GM12801 (cell line): ENCODE measurements around the gene ELMO1.

Experiments
- TF ChIP-seq, protein P1 (sequence below): IDR thresholded peaks from one replicate; pipeline ENCODE4 v1.5.1; 2011; ENCODE audit warnings: control low read depth; ENCODE audit not compliant: insufficient read length; ENCODE audit errors: extremely low read depth

Gene ELMO1

DNA sequence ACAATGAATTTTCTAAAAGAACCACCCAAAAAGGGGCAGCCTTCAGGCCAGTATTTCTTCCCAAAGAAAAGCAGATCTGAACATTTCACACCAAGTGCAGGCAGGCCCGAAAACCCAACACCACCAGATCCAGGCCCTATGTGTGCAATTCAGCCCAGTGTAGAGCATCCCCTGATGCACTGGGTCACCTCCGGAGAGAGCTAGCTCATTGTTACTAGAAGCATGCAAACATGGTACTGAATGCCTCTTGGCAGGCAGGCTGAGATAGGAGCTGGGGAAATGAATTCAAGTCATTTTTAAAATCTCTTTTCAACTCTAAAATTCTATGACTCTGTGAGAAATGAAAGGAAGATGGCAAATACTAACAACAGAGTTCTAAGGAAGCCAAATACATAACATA lies 174.8 kb downstream of the ELMO1 start:
- TF ChIP-seq, protein P1, sequence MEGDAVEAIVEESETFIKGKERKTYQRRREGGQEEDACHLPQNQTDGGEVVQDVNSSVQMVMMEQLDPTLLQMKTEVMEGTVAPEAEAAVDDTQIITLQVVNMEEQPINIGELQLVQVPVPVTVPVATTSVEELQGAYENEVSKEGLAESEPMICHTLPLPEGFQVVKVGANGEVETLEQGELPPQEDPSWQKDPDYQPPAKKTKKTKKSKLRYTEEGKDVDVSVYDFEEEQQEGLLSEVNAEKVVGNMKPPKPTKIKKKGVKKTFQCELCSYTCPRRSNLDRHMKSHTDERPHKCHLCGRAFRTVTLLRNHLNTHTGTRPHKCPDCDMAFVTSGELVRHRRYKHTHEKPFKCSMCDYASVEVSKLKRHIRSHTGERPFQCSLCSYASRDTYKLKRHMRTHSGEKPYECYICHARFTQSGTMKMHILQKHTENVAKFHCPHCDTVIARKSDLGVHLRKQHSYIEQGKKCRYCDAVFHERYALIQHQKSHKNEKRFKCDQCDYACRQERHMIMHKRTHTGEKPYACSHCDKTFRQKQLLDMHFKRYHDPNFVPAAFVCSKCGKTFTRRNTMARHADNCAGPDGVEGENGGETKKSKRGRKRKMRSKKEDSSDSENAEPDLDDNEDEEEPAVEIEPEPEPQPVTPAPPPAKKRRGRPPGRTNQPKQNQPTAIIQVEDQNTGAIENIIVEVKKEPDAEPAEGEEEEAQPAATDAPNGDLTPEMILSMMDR: no peak

DNA sequence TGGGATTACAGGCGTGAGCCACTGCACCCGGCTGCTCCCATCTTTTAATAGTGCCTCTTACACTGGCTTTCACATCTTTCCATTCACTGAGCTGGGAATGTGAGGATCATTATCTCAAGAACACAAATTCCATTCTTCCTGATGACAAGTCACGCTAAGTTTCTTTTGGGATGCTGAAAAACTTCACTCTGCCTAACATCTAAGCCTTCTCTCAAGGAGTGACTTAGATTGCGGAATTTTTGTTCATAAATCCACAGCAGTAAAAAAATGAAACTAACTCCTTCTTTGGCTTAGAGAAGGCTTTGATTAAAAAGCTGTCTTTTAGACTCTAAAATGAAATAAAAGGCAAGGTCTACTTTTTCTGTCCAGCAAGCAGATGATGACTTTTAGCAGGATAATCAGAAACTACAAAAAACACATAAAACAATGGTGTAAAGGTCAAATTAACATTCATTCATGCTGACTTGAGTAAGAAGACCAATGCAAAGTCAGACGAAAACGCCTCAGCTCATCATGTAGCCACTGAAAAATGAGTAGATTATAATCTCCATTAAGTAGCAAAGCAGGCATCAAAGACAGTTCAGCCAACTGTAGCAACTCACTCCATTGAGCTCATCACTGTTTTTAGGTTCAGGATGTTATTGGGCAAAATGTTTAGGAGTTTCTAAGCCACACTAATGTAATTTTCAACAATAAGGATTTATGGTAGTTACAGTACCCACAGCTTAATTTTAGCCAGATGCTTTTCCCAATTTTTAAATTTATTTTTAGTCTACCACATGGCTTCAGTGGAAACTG lies 178.8 kb downstream of the ELMO1 start:
- TF ChIP-seq, protein P1: no peak

DNA sequence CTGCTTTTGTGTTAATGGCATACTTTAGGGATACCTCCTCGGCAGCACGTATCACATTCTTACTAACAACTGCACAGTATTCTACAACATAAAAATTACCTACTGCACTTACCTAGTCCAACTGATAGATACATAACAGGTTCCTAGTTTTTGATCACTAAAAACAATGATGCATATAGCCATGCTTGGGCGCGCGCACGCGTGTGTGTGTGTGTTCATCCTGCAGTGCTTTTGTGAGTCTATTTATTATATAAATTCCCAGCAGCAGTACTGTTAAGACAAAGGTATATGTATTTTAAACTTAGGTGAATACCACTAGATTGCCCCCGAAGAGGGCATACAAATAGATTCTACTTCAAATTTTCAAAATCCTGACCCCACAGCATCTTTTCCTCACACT lies 181.4 kb downstream of the ELMO1 start:
- TF ChIP-seq, protein P1: no peak

DNA sequence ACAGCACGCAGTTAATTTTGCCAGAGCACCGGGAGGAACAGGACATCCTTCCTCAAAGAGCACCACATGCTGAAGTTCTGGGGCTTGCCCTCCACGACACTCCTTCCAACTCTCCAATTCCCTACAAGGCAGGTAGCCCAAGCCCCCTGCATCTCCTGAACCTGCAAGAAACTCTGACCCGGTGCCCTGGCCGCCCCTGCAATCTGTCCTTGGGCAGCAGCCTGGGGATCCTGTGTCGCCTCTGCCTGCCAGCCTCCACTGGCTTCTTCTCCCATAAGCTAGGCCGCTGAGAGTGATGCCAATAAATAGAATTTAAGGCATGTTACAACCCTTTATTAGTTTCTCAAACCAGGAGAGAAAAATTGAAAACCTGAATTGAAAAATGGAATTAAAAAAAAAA lies 182.8 kb downstream of the ELMO1 start:
- TF ChIP-seq, protein P1: no peak

DNA sequence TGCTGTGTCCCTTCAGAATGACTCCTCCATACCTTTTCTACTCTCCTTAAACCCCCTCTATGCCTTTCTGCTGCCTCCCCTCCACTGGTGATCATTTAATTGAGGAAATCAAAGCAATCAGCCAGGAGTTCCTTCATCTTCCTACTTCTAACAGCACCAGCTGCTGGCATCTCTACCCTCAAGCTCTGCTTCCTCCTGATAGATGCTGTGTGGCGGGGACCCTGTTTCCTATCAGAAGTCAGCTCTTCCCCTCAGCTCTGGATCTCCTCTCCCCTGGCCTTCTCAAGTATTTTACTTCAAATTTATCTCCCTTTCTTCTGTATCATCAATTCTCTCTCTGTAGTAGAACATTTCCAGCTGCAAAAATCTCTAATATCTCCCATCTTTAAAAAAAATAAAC lies 183.7 kb downstream of the ELMO1 start:
- TF ChIP-seq, protein P1: no peak

DNA sequence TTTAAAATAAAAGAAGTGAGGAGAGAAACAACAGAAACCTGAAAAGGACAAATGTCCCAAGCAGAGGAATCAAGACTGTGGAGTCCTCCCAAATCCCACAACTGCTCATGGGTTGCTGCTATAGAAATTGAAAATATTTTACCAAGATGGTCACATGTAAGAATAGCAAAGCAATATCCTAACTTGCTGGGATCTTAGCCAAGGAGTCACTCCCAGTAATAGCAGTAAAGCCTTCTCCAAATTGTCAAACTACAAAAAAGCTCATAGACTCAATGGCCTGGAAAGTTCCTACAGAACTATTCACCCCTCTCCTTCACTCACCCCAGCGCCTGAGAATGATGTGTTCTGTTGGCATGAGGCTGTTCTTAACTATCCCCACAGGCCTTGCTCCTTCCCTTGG lies 186.5 kb downstream of the ELMO1 start:
- TF ChIP-seq, protein P1: no peak

DNA sequence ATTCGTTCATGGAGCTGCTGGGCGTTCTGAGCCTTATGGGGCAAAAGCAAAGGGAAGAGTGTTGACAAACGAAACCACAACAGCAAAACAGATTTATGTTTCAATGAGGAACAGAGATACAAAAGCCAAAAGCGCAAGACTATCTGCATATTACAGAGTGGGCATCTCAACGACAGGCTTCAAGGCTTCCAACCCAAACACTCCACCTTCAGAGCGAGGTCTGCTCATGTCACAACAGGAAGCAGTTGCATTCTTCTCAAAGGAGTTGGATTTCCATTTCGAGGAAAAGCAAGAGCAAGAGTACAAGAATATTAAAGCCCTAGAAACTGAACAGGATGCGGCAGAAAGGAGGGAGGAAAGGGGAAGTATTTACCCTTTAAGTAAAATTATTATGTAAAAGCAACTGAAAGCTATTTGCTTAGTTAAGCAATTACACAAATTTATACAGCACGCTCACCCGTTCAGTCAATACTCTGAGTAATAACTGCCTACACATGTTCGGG lies 189.3 kb downstream of the ELMO1 start:
- TF ChIP-seq, protein P1: no peak
